ENCODE data around the gene KRT28.
"Not testable (repeated sequence)": the region's sequence is repeated elsewhere in the genome, so short reads cannot be mapped to it uniquely, and the experiment has no call there.

DNA sequence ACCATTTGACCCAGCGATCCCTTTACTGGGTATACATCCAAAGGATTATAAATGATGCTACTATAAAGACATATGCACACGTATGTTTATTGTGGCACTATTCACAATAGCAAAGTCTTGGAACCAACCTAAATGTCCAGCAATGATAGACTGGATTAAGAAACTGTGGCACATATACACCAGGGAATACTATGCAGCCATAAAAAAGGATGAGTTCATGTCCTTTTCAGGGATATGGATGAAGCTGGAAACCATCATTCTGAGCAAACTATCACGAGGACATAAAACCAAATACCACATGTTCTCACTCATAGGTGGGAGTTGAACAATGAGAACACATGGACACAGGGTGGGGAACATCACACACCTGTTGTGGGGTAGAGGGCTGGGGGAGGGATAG is 14.9 kb upstream of the KRT28 start:
- TF ChIP-seq POLR2A, EP300 (IDR thresholded peaks at IDR 0.05): not testable (repeated sequence)
- TF ChIP-seq, protein P1, sequence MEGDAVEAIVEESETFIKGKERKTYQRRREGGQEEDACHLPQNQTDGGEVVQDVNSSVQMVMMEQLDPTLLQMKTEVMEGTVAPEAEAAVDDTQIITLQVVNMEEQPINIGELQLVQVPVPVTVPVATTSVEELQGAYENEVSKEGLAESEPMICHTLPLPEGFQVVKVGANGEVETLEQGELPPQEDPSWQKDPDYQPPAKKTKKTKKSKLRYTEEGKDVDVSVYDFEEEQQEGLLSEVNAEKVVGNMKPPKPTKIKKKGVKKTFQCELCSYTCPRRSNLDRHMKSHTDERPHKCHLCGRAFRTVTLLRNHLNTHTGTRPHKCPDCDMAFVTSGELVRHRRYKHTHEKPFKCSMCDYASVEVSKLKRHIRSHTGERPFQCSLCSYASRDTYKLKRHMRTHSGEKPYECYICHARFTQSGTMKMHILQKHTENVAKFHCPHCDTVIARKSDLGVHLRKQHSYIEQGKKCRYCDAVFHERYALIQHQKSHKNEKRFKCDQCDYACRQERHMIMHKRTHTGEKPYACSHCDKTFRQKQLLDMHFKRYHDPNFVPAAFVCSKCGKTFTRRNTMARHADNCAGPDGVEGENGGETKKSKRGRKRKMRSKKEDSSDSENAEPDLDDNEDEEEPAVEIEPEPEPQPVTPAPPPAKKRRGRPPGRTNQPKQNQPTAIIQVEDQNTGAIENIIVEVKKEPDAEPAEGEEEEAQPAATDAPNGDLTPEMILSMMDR (IDR thresholded peaks at IDR 0.05), result not testable (repeated sequence)
